PC-3 (cell line): ENCODE data around the gene LRRC47. TPM values are rescaled to one million over a fixed set of nuclear protein-coding genes. Genes with fewer than 3 reads are reported as not detected.

ENCODE experiments used
- ATAC-seq: fragments of 200-7000 bp; cut with Tn5 transposase; 2 replicates; pipeline ENCODE4 v1.9.1; 2020; ENCODE audit warnings: mild to moderate bottlenecking, moderate library complexity
- BruUV-seq: library from RNA; stranded (reverse); fragments of 400-500 nt; replicated peaks from 2 replicates; lab custom pipeline; 2021; lab: Mats Ljungman, UMichigan
- CTCF ChIA-PET: fragments of 300-600 bp; sonication (Branson Sonifier 250); formaldehyde crosslinking; loops from one replicate; lab custom pipeline; 2022; ENCODE audit warnings: antibody characterized with exemption; lab: Charles Lee
- POLR2A ChIA-PET: fragments of 300-600 bp; sonication (Branson Sonifier 250); formaldehyde crosslinking; loops from one replicate; lab custom pipeline; 2022; ENCODE audit warnings: antibody characterized with exemption; ENCODE audit not compliant: unreplicated experiment; lab: Charles Lee
- DNase-seq: peaks from one replicate; pipeline ENCODE4 v3.0.0-alpha.2; 2015
- H2AFZ ChIP-seq: fragments of 300-600 bp; sonication (generic); 2 replicates; pipeline ENCODE4 v1.6.0; 2016; ENCODE audit warnings: antibody characterized with exemption, low read length
- H3F3A ChIP-seq: fragments of 300-600 bp; sonication (generic); one replicate; pipeline ENCODE4 v1.6.0; 2017; ENCODE audit warnings: antibody characterized with exemption, low read length, control low read depth, mild to moderate bottlenecking; ENCODE audit not compliant: unreplicated experiment
- H3K27ac ChIP-seq: fragments of 300-600 bp; sonication (generic); 2 replicates; pipeline ENCODE4 v1.5.1; 2016; ENCODE audit warnings: mild to moderate bottlenecking, low read length
- H3K27me3 ChIP-seq: fragments of 300-600 bp; sonication (generic); 2 replicates; pipeline ENCODE4 v1.6.1; 2016; ENCODE audit warnings: low read length, mixed read lengths
- H3K36me3 ChIP-seq: fragments of 300-600 bp; sonication (generic); 2 replicates; pipeline ENCODE4 v1.6.1; 2016; ENCODE audit warnings: low read depth, mixed run types, low read length, mixed read lengths
- H3K4me1 ChIP-seq: fragments of 300-600 bp; sonication (generic); 2 replicates; pipeline ENCODE4 v1.5.1; 2016; ENCODE audit warnings: low read length; ENCODE audit not compliant: insufficient read depth
- H3K4me2 ChIP-seq: fragments of 300-600 bp; sonication (generic); 2 replicates; pipeline ENCODE4 v1.6.0; 2016; ENCODE audit warnings: low read length
- H3K4me3 ChIP-seq: fragments of 300-600 bp; sonication (generic); 2 replicates; pipeline ENCODE4 v1.5.1; 2016; ENCODE audit warnings: mild to moderate bottlenecking, low read length, mixed read lengths
- H3K79me2 ChIP-seq: fragments of 300-600 bp; sonication (generic); 2 replicates; pipeline ENCODE4 v1.6.1; 2017; ENCODE audit warnings: low read length, mixed read lengths
- H3K9ac ChIP-seq: fragments of 300-600 bp; sonication (generic); 2 replicates; pipeline ENCODE4 v1.6.0; 2016; ENCODE audit warnings: mild to moderate bottlenecking, low read length
- H3K9me2 ChIP-seq: fragments of 300-600 bp; sonication (generic); replicated peaks from 2 replicates; pipeline ENCODE4 v1.6.1; 2016; ENCODE audit warnings: mixed run types, low read length, mixed read lengths
- H3K9me3 ChIP-seq: fragments of 300-600 bp; sonication (generic); 2 replicates; pipeline ENCODE4 v1.6.1; 2016; ENCODE audit warnings: low read length, mixed read lengths
- H4K20me1 ChIP-seq: fragments of 300-600 bp; sonication (generic); 2 replicates; pipeline ENCODE4 v1.6.1; 2016; ENCODE audit warnings: low read length, mixed read lengths
- EZH2 ChIP-seq: fragments of 300-600 bp; sonication (generic); IDR thresholded peaks from one replicate; pipeline ENCODE4 v1.6.1; 2017; ENCODE audit warnings: antibody characterized with exemption, mild to moderate bottlenecking, low read length; ENCODE audit not compliant: unreplicated experiment
- EZH2phosphoT487 ChIP-seq: fragments of 300-600 bp; sonication (generic); IDR thresholded peaks from 2 replicates; pipeline ENCODE4 v1.6.1; 2018; ENCODE audit warnings: mild to moderate bottlenecking, antibody characterized with exemption, low read length, borderline replicate concordance
- intact Hi-C: fragments of 100-400 bp; cut with micrococcal nuclease; formaldehyde crosslinking; loops from 2 replicates; pipeline ENCODE4 v1.9.0; 2023
- total RNA-seq: library from RNA; depleted of rRNA; stranded (reverse); fragments of >200 nt; gene quantifications from 2 replicates; pipeline ENCODE4 v1.2.3, GENCODE V29; 2014
- TF ChIP-seq, protein P1 (sequence below): fragments of 300-600 bp; sonication (generic); conservative IDR thresholded peaks from 2 replicates; pipeline ENCODE4 v1.5.1; 2017; ENCODE audit warnings: antibody characterized with exemption, low read depth, mild to moderate bottlenecking, low read length

The LRRC47 gene
- total RNA-seq, 1 experiment from 2014 or later, result 77.4 TPM

DNA sequence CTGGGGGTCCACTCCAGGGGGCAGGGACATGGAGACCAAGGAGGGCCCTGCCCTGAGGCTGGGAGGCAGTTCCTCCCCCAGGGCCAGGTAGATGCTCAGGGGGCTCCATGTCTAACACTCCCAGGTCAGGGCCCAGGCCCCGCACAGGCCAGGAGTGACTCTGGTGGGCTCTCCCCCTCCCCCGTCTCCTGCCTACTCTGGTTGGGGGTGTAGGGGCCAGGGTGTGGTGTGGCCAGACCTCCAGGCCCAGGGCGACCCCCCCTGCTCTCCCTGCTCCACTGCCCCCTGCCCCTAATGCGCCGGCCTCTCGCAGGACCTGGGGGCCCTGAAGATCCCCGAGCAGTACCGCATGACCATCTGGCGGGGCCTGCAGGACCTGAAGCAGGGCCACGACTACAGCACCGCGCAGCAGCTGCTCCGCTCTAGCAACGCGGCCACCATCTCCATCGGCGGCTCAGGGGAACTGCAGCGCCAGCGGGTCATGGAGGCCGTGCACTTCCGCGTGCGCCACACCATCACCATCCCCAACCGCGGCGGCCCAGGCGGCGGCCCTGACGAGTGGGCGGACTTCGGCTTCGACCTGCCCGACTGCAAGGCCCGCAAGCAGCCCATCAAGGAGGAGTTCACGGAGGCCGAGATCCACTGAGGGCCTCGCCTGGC, 63.7 kb downstream of the LRRC47 start:
- H3K9ac ChIP-seq, result no peak overlapping the region
- no peak overlapping the region for H3K4me2 ChIP-seq
- TF ChIP-seq EZH2 (no peak), EZH2phosphoT487 (no peak)
- TF ChIP-seq, protein P1, sequence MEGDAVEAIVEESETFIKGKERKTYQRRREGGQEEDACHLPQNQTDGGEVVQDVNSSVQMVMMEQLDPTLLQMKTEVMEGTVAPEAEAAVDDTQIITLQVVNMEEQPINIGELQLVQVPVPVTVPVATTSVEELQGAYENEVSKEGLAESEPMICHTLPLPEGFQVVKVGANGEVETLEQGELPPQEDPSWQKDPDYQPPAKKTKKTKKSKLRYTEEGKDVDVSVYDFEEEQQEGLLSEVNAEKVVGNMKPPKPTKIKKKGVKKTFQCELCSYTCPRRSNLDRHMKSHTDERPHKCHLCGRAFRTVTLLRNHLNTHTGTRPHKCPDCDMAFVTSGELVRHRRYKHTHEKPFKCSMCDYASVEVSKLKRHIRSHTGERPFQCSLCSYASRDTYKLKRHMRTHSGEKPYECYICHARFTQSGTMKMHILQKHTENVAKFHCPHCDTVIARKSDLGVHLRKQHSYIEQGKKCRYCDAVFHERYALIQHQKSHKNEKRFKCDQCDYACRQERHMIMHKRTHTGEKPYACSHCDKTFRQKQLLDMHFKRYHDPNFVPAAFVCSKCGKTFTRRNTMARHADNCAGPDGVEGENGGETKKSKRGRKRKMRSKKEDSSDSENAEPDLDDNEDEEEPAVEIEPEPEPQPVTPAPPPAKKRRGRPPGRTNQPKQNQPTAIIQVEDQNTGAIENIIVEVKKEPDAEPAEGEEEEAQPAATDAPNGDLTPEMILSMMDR, result no peak
- no TSS peak for BruUV-seq
- H3K79me2 ChIP-seq, result no peaks in the 10 kb centered on the region
- no peak overlapping the region for H2AFZ ChIP-seq
- no peak for ATAC-seq
- H4K20me1 ChIP-seq, result no peaks in the 10 kb centered on the region
- no peaks in the 10 kb centered on the region for H3K9me2 ChIP-seq
- H3K4me3 ChIP-seq, result no peak overlapping the region
- CTCF ChIA-PET, result no interaction called here
- H3K4me1 ChIP-seq, result no peaks in the 10 kb centered on the region
- peaks cover 12% of the 10 kb centered on the region; the same call in 1 of the 2 replicates for H3K36me3 ChIP-seq
- intact Hi-C loops, result no loop called here
- H3F3A ChIP-seq, result no peaks in the 10 kb centered on the region
- no peaks in the 10 kb centered on the region for H3K9me3 ChIP-seq
- no peak for DNase-seq
- H3K27me3 ChIP-seq, result peaks cover 6% of the 10 kb centered on the region; the same call in 1 of the 2 replicates
- no peak overlapping the region for H3K27ac ChIP-seq
- POLR2A ChIA-PET, result no interaction called here

DNA sequence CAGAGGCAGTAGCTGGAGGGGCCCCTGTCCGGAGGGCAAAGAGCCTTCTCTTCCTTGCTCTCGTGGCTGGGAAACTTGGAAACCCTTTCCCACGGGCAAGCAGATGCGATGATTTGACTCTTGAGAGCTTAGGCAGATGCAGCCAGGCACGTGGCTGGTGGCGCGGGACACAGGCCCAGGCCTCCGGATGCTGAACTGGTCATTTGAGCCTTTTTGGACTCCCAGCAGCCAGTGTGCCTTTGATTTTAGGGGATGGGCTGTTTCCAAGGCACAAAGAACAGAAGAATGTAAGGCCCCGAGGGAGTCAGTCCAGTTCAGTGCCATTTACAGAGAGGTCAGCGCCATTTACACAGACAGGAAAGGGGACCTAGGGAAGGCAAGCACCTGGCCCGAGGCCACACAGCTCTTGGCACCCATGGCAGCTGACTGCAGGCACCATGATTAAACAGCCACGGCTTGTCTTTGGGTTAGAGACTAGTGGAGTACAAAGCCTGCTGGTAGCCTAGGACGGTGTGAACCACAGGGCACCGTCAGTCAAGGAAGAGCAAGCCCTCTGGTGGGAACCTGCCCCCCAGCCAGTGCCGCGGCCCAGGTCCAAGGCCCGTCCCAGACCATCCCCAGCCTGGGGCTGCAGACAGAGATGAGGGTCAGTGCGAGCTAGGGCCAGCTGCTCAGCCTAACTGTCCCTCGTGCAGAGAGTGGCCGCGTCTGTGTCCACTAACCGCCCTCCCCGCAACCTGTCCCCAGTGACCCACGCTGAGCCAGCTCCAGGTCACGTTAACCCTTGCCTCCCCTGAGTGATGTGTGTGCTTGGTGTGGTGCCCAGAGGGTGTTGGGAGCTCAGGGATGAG, 64.5 kb downstream of the LRRC47 start:
- TF ChIP-seq EZH2, result no peak
- TF ChIP-seq, protein P1, result no peak
- TF ChIP-seq EZH2phosphoT487, result no peak
- no peak overlapping the region for H3K27ac ChIP-seq
- no peak overlapping the region for H3K9ac ChIP-seq
- H3F3A ChIP-seq, result no peaks in the 10 kb centered on the region
- CTCF ChIA-PET, result no interaction called here
- no peaks in the 10 kb centered on the region for H3K79me2 ChIP-seq
- POLR2A ChIA-PET, result no interaction called here
- no peak for ATAC-seq
- H3K4me3 ChIP-seq, result no peak overlapping the region
- H3K27me3 ChIP-seq, result peaks cover 6% of the 10 kb centered on the region; the same call in 1 of the 2 replicates
- H4K20me1 ChIP-seq, result no peaks in the 10 kb centered on the region
- intact Hi-C loops, result no loop called here
- no peaks in the 10 kb centered on the region for H3K4me1 ChIP-seq
- DNase-seq, result no peak
- H2AFZ ChIP-seq, result no peak overlapping the region
- peaks cover 7% of the 10 kb centered on the region; the same call in 1 of the 2 replicates for H3K36me3 ChIP-seq
- BruUV-seq, result no TSS peak
- H3K9me3 ChIP-seq, result no peaks in the 10 kb centered on the region
- H3K9me2 ChIP-seq, result no peaks in the 10 kb centered on the region
- H3K4me2 ChIP-seq, result no peak overlapping the region
